ENCODE results near the gene GPATCH2L. TPM values are rescaled to one million over a fixed set of nuclear protein-coding genes. Genes with fewer than 3 reads are reported as not detected.

The GPATCH2L gene
- total RNA-seq, 4 donors from 2014 or later = 42.3 to 180 (median 60.9) TPM

GRCh38 chr14:76175942-76176341 is 24.2 kb downstream of the GPATCH2L start:
- no peaks in the 10 kb centered on the region for H3K9me3 ChIP-seq
- peaks cover 0 to 40% (median 11%) of the 10 kb centered on the region in 4 donors for H3K36me3 ChIP-seq
- H3K27ac ChIP-seq = no peak overlapping the region
- intact Hi-C loops (cut with DNase I; ENCODE audit: low total_unique reads) (no loop called here), in situ Hi-C loops (cut with MboI; ENCODE audit: low pct_ligation_motif_present in 1 of 4, low pct_unique_long_range_greater_than_20kb in 1 of 4, low sequenced_read_pairs in 3 of 4) (no loop called here)
- peaks cover 0 to 3% (median 0%) of the 10 kb centered on the region in 4 donors for H3K4me1 ChIP-seq
- H3K27me3 ChIP-seq = no peaks in the 10 kb centered on the region
- DNase-seq = no peak
- WGBS, 2 donors (ENCODE audit: low coverage in 1 of 2) = 82 to 88% methylated on average over 3 of the region's 3 CpGs
- no peak overlapping the region for H3K4me3 ChIP-seq
- TF ChIP-seq, protein P1, sequence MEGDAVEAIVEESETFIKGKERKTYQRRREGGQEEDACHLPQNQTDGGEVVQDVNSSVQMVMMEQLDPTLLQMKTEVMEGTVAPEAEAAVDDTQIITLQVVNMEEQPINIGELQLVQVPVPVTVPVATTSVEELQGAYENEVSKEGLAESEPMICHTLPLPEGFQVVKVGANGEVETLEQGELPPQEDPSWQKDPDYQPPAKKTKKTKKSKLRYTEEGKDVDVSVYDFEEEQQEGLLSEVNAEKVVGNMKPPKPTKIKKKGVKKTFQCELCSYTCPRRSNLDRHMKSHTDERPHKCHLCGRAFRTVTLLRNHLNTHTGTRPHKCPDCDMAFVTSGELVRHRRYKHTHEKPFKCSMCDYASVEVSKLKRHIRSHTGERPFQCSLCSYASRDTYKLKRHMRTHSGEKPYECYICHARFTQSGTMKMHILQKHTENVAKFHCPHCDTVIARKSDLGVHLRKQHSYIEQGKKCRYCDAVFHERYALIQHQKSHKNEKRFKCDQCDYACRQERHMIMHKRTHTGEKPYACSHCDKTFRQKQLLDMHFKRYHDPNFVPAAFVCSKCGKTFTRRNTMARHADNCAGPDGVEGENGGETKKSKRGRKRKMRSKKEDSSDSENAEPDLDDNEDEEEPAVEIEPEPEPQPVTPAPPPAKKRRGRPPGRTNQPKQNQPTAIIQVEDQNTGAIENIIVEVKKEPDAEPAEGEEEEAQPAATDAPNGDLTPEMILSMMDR (IDR thresholded peaks at IDR 0.05) = no peak
- TF ChIP-seq EP300 (IDR thresholded peaks at IDR 0.05; ENCODE audit: low read depth) = no peak
- no peak for TF ChIP-seq POLR2AphosphoS5 (IDR thresholded peaks at IDR 0.05)
- no peak for TF ChIP-seq POLR2A (IDR thresholded peaks at IDR 0.05)

DNA sequence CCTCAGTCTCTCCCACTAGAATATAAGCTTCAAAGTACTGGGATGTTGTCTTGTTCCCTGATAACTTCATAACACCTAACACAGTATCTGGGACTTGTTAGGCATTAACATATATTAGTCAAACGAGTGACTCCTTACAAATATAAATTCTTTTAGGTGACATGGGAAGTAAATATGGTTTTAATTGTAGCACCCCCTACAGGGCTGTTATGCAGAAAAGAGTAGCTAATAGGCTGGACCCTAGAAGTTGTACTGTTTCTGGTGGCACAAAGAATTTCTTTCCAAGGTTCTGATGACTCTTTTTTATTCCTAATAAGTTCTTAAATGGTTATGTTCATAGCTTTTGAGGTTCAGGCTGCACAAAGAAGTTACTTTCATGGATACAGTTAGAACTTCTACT is 29.8 kb downstream of the GPATCH2L start:
- no peak overlapping the region for H3K4me3 ChIP-seq
- DNase-seq = no peak
- H3K27ac ChIP-seq = no peak overlapping the region
- no peaks in the 10 kb centered on the region for H3K27me3 ChIP-seq
- WGBS, 2 donors (ENCODE audit: low coverage in 1 of 2) = 55 to 83% methylated on average over 1 of the region's 1 CpG
- no peaks in the 10 kb centered on the region for H3K9me3 ChIP-seq
- H3K36me3 ChIP-seq = peaks cover 0 to 50% (median 24%) of the 10 kb centered on the region in 4 donors
- H3K4me1 ChIP-seq = peaks cover 0 to 1% (median 0%) of the 10 kb centered on the region in 4 donors
- TF ChIP-seq, protein P1 (IDR thresholded peaks at IDR 0.05) = peak in 1 of 5 experiments; percentile 14
- no peak for TF ChIP-seq EP300 (IDR thresholded peaks at IDR 0.05; ENCODE audit: low read depth)
- TF ChIP-seq POLR2A (IDR thresholded peaks at IDR 0.05) = no peak
- TF ChIP-seq POLR2AphosphoS5 (IDR thresholded peaks at IDR 0.05) = no peak
- intact Hi-C loops (cut with DNase I; ENCODE audit: low total_unique reads) = no loop called here
- in situ Hi-C loops (cut with MboI; ENCODE audit: low pct_ligation_motif_present in 1 of 4, low pct_unique_long_range_greater_than_20kb in 1 of 4, low sequenced_read_pairs in 3 of 4) = no loop called here

GRCh38 chr14:76186308-76187027 is 34.7 kb downstream of the GPATCH2L start:
- WGBS, 2 donors (ENCODE audit: low coverage in 1 of 2) = 74 to 84% methylated on average over 4 of the region's 4 CpGs
- Histone ChIP-seq H3K9me3 (no peaks in the 10 kb centered on the region), H3K4me3 (no peak overlapping the region), H3K27ac (no peak overlapping the region), H3K36me3 (peaks cover 0 to 30% (median 13%) of the 10 kb centered on the region in 4 donors), H3K4me1 (no peaks in the 10 kb centered on the region), H3K27me3 (no peaks in the 10 kb centered on the region)
- no peak for DNase-seq
- intact Hi-C loops (cut with DNase I; ENCODE audit: low total_unique reads) (no loop called here), in situ Hi-C loops (cut with MboI; ENCODE audit: low pct_ligation_motif_present in 1 of 4, low pct_unique_long_range_greater_than_20kb in 1 of 4, low sequenced_read_pairs in 3 of 4) (no loop called here)
- TF ChIP-seq POLR2AphosphoS5 (IDR thresholded peaks at IDR 0.05) (no peak), EP300 (IDR thresholded peaks at IDR 0.05; ENCODE audit: low read depth) (no peak)

- intact Hi-C loops (cut with DNase I; ENCODE audit: low total_unique reads) (no loop called here), in situ Hi-C loops (cut with MboI; ENCODE audit: low pct_ligation_motif_present in 1 of 4, low pct_unique_long_range_greater_than_20kb in 1 of 4, low sequenced_read_pairs in 3 of 4) (no loop called here)
- Histone ChIP-seq H3K4me3 (no peak overlapping the region), H3K4me1 (no peaks in the 10 kb centered on the region), H3K36me3 (peaks cover 0 to 42% (median 11%) of the 10 kb centered on the region in 4 donors), H3K27ac (peak overlapping the region in 2 of 4 donors; percentile 11), H3K27me3 (no peaks in the 10 kb centered on the region), H3K9me3 (no peaks in the 10 kb centered on the region)
- no peak for DNase-seq
- TF ChIP-seq EP300 (IDR thresholded peaks at IDR 0.05; ENCODE audit: low read depth) (no peak), POLR2AphosphoS5 (IDR thresholded peaks at IDR 0.05) (no peak)
- WGBS, 2 donors (ENCODE audit: low coverage in 1 of 2) = 72 to 93% methylated on average over 2 of the region's 2 CpGs
Observed at GRCh38 chr14:76191297-76191696, 39.6 kb downstream of the GPATCH2L start.

DNA sequence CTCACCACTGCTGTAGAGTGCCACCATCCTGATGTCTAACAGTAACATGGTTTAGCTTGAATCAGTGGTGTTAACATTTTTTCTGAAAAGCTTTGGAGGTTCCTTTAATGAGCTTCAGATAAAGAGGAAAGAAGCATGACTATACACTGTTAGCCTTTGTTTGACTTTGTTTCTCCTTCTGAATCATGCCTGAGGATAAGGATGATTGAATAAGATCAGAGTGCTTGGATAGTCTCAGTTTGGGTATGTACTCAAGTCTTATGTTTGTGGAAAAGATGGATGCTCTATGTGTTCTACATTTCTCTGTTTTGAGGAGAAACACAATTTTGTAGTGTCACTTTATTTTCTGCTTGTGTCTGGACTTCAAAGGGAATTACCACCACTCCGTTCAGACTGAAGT is 42.0 kb downstream of the GPATCH2L start:
- in situ Hi-C loops (cut with MboI; ENCODE audit: low pct_ligation_motif_present in 1 of 4, low pct_unique_long_range_greater_than_20kb in 1 of 4, low sequenced_read_pairs in 3 of 4) = no loop called here
- WGBS, 2 donors (ENCODE audit: low coverage in 1 of 2) = 70 to 83% methylated on average over 1 of the region's 1 CpG

More for the DNA sequence above, 42.0 kb downstream of the GPATCH2L start:
- no peaks in the 10 kb centered on the region for H3K27me3 ChIP-seq
- DNase-seq = no peak
- no peak overlapping the region for H3K27ac ChIP-seq
- no peak overlapping the region for H3K4me3 ChIP-seq
- no peaks in the 10 kb centered on the region for H3K9me3 ChIP-seq
- no peaks in the 10 kb centered on the region for H3K4me1 ChIP-seq
- TF ChIP-seq POLR2A (IDR thresholded peaks at IDR 0.05) = no peak
- TF ChIP-seq, protein P1 (IDR thresholded peaks at IDR 0.05) = no peak
- no peak for TF ChIP-seq POLR2AphosphoS5 (IDR thresholded peaks at IDR 0.05)
- no peak for TF ChIP-seq EP300 (IDR thresholded peaks at IDR 0.05; ENCODE audit: low read depth)
- intact Hi-C loops (cut with DNase I; ENCODE audit: low total_unique reads) = no loop called here
- H3K36me3 ChIP-seq = peaks cover 0 to 61% (median 10%) of the 10 kb centered on the region in 4 donors
